OCI-LY3 (cell line): ENCODE results near the gene RABGAP1.

Source experiments
- H2AFZ ChIP-seq: fragments of 200-600, 300-600 bp; shearing (Covaris generic); 2 replicates; pipeline ENCODE4 v1.6.0; 2014; ENCODE audit warnings: antibody characterized with exemption, low read depth, low read length
- H3K27ac ChIP-seq: fragments of 200-600, 300-600 bp; sonication (generic); 2 replicates; pipeline ENCODE4 v1.5.1; 2014; ENCODE audit warnings: mild to moderate bottlenecking, low read length, moderate library complexity, mixed read lengths
- H3K27me3 ChIP-seq: fragments of 200-600, 300-600 bp; sonication (generic); 2 replicates; pipeline ENCODE4 v1.6.1; 2014; ENCODE audit warnings: low read depth, low read length, mixed read lengths
- H3K36me3 ChIP-seq: fragments of 200-600, 300-600 bp; sonication (generic); replicated peaks from 2 replicates; pipeline ENCODE3; 2014; ENCODE audit warnings: low read depth, low read length, mixed read lengths
- H3K4me1 ChIP-seq: fragments of 300-600, 200-600 bp; sonication (generic); 2 replicates; pipeline ENCODE4 v1.6.1; 2014; ENCODE audit warnings: low read length, mixed read lengths
- H3K4me2 ChIP-seq: fragments of 200-600, 300-600 bp; sonication (generic); 2 replicates; pipeline ENCODE4 v1.6.1; 2014; ENCODE audit warnings: low read length, mixed read lengths
- H3K4me3 ChIP-seq: fragments of 300-600, 200-600 bp; sonication (generic); 2 replicates; pipeline ENCODE4 v1.5.1; 2014; ENCODE audit warnings: antibody characterized with exemption, mild to moderate bottlenecking, low read length, moderate library complexity
- H3K79me2 ChIP-seq: fragments of 300-600, 200-600 bp; shearing (Covaris generic); 2 replicates; pipeline ENCODE4 v1.6.1; 2014; ENCODE audit warnings: mild to moderate bottlenecking, low read length, mixed read lengths
- H3K9ac ChIP-seq: fragments of 300-600, 200-600 bp; shearing (Covaris generic); 2 replicates; pipeline ENCODE4 v1.6.0; 2014; ENCODE audit warnings: mild to moderate bottlenecking, low read length, moderate library complexity
- H3K9me3 ChIP-seq: fragments of 200-600, 300-600 bp; shearing (Covaris generic); 2 replicates; pipeline ENCODE4 v1.6.1; 2014; ENCODE audit warnings: low read length, mixed read lengths; ENCODE audit not compliant: insufficient read depth
- H4K20me1 ChIP-seq: fragments of 200-600, 300-600 bp; sonication (generic); 2 replicates; pipeline ENCODE4 v1.6.1; 2016; ENCODE audit warnings: low read length, mixed read lengths; ENCODE audit not compliant: insufficient read depth
- EZH2phosphoT487 ChIP-seq: fragments of 200-600 bp; shearing (Covaris generic); IDR thresholded peaks from 2 replicates; pipeline ENCODE4 v1.6.1; 2018; ENCODE audit warnings: antibody characterized with exemption, mixed run types, low read depth
- TF ChIP-seq, protein P1 (sequence below): fragments of 200-600, 300-600 bp; sonication (generic); IDR thresholded peaks from 2 replicates; pipeline ENCODE4 v1.5.1; 2014; ENCODE audit warnings: antibody characterized with exemption, low read length, low read depth

RABGAP1 gene

DNA sequence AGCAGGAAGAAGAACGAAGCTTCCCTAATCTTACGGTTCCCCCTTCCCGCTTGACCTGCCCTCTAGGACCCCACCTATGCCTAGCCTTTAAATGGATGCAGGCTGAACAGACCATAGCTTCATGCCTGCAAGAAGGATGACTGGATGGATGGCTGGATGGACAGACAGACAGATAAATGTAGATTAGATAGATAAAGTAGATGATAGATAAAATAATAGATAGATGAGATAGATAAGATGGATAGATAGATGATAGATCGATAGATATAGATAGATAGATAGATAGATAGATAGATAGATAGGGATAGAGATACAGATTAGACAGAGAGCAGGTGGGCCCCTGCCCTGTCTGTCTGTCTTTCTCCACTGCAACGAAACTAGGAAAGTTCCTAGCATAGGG, 164.7 kb downstream of the RABGAP1 start:
- Histone ChIP-seq H3K4me2 (no peak overlapping the region), H3K79me2 (no peaks in the 10 kb centered on the region), H3K9ac (no peak overlapping the region), H3K36me3 (peaks cover 41% of the 10 kb centered on the region), H3K27ac (no peak overlapping the region), H3K4me3 (no peak overlapping the region), H3K4me1 (no peaks in the 10 kb centered on the region), H4K20me1 (no peaks in the 10 kb centered on the region), H2AFZ (no peak overlapping the region), H3K9me3 (no peaks in the 10 kb centered on the region), H3K27me3 (no peaks in the 10 kb centered on the region)
- TF ChIP-seq, protein P1, sequence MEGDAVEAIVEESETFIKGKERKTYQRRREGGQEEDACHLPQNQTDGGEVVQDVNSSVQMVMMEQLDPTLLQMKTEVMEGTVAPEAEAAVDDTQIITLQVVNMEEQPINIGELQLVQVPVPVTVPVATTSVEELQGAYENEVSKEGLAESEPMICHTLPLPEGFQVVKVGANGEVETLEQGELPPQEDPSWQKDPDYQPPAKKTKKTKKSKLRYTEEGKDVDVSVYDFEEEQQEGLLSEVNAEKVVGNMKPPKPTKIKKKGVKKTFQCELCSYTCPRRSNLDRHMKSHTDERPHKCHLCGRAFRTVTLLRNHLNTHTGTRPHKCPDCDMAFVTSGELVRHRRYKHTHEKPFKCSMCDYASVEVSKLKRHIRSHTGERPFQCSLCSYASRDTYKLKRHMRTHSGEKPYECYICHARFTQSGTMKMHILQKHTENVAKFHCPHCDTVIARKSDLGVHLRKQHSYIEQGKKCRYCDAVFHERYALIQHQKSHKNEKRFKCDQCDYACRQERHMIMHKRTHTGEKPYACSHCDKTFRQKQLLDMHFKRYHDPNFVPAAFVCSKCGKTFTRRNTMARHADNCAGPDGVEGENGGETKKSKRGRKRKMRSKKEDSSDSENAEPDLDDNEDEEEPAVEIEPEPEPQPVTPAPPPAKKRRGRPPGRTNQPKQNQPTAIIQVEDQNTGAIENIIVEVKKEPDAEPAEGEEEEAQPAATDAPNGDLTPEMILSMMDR: no peak
- no peak for TF ChIP-seq EZH2phosphoT487

DNA sequence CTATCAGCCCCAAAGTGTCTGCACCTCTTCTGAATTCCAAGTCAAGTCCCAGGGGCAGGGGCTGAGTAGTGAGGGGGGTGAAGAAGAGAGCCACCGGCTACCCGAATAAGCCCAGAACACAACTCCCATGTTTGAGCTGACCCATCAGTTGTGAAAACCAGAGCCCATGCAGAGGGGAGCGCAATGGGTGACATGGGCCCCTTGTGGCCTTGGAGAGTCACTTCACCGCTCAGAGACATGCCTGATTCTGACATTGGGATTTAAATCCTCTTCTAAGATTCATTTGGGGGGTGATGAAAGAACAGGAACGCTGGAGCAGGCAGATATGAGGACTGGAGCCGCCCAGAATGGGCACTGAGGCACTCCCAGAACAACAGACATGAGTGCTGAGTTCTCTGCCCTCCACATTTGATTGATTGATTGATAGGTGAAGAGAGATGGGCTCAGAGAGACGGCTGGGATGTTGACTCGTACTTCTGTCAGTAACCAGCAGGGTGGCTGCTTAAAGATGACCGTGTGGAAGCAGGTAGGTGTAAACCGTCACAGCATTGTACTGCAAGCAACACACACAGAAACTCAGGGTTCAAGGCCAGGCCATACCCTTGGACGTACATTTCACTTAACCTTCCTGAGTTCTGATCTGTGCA, 166.9 kb downstream of the RABGAP1 start:
- no peaks in the 10 kb centered on the region for H3K4me1 ChIP-seq
- no peak overlapping the region for H3K4me2 ChIP-seq
- no peaks in the 10 kb centered on the region for H3K27me3 ChIP-seq
- H3K9ac ChIP-seq: no peak overlapping the region
- no peak overlapping the region for H3K27ac ChIP-seq
- no peak overlapping the region for H3K4me3 ChIP-seq
- no peaks in the 10 kb centered on the region for H4K20me1 ChIP-seq
- TF ChIP-seq, protein P1: no peak
- no peak for TF ChIP-seq EZH2phosphoT487
- no peaks in the 10 kb centered on the region for H3K79me2 ChIP-seq
- H3K9me3 ChIP-seq: no peaks in the 10 kb centered on the region
- H2AFZ ChIP-seq: no peak overlapping the region
- H3K36me3 ChIP-seq: peaks cover 29% of the 10 kb centered on the region

DNA sequence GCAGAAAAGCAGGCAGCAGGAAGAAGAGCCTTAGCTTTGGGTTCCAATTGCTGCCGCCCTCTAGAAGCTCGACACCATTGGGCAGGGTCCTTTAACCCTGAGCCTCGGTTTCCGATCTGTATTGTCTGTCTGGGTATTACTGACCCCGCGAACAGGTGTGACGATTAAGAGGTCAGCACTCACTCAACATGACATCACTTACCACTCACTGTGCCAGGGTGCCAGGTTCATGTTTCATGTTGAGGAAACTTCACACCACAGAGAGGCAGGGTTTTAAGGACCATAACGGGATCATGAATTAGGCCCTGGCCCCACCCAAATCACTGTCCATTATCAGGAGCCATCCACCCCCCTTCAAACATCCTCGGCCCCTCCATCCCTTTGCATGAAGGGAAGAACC, 168.2 kb downstream of the RABGAP1 start:
- Histone ChIP-seq H2AFZ (no peak overlapping the region), H3K4me2 (no peak overlapping the region), H3K27ac (no peak overlapping the region), H3K27me3 (no peaks in the 10 kb centered on the region), H3K9ac (no peak overlapping the region), H3K4me3 (no peak overlapping the region), H3K4me1 (no peaks in the 10 kb centered on the region), H3K9me3 (no peaks in the 10 kb centered on the region), H4K20me1 (no peaks in the 10 kb centered on the region; the same call in 1 of the 2 replicates), H3K36me3 (peaks cover 24% of the 10 kb centered on the region), H3K79me2 (no peaks in the 10 kb centered on the region)
- no peak for TF ChIP-seq EZH2phosphoT487
- TF ChIP-seq, protein P1: no peak

DNA sequence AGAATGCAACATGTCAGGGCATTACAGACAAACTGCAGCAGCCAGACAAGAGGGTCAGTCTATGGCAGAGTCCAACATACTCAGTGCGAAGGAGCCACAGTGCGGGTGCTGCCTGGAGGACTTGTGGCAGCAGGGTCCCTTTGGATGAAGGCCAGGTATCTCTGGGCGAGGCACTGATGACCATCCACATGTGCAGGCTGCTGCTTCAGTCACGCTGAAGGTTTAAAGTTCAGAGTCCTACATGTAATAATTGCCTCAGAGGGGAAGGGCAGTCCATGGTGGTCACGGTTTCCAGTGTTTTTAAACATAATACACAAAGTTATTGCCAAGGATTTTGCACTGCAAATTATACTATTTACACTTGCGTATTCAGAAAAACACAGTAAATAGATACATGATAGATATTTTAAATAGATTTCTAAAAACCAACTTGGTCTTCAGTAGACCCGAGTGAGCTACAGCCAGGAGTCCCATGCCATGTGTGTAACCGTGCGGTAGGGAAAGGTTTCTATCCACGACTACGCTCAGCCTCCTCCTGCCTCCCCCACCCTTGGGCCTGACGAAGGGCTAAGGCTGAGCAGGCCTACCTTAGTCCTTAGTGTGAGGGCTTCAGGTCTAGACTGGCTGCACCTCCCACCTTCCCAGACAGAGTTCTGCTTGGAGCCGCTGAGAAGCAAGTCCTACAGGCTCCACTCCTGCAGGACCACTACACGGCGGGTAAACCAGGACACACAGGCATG, 168.9 kb downstream of the RABGAP1 start:
- H3K4me2 ChIP-seq: no peak overlapping the region
- H3K79me2 ChIP-seq: no peaks in the 10 kb centered on the region
- H3K27ac ChIP-seq: no peak overlapping the region
- peaks cover 18% of the 10 kb centered on the region for H3K36me3 ChIP-seq
- H3K4me3 ChIP-seq: no peak overlapping the region
- no peaks in the 10 kb centered on the region for H3K9me3 ChIP-seq
- TF ChIP-seq, protein P1: no peak
- no peak for TF ChIP-seq EZH2phosphoT487
- H2AFZ ChIP-seq: no peak overlapping the region
- no peak overlapping the region for H3K9ac ChIP-seq
- H3K27me3 ChIP-seq: no peaks in the 10 kb centered on the region
- no peaks in the 10 kb centered on the region for H3K4me1 ChIP-seq
- no peaks in the 10 kb centered on the region; the same call in 1 of the 2 replicates for H4K20me1 ChIP-seq
